Measurements from ENCODE around the gene GATB. TPM values are rescaled to one million over a fixed set of nuclear protein-coding genes. Genes with fewer than 3 reads are reported as not detected.
"Not testable (repeated sequence)": the region's sequence is repeated elsewhere in the genome, so short reads cannot be mapped to it uniquely, and the experiment has no call there.

GATB gene
- total RNA-seq, 1 experiment from 2014 or later, result 20.4 TPM

DNA sequence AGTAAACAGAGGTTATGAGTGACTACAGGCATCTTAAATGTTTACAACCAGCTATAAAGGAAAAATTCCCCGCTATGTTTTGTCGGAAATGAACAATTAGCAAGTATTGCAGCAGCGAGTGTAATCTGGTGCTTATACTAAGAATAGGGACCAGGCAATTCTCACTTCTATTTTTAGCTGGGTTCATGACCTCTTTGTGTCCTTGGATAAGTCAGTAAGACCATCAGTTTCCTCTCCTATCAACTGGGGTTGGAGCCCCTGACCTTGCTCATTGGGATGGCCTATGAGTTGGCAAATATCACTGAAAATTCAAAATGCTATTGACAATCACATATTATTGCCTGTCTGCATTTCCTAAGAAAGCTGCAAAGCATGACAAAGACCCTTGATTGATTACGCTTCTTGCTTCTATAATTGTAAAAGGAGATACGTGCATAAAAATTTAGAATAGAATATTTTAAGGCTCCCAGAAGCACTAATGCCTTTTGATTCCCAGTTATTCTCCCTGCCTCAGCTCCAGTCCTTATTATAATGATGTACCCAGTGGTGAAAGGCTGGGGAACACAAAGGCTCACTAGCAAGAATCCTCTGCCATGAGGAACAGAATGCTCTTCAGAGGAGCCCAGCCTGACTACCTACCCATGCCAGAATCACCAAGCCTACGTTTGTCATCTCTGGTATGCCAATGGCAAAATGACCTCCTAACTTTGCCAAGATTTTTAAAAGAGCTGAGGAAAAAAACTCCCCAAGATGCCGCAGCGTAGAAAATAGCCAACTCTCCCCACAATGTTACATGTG, 21.9 kb downstream of the GATB start:
- H3K4me2 ChIP-seq (ENCODE audit: low read length), result no peak overlapping the region
- ATAC-seq, result no peak
- no peaks in the 10 kb centered on the region for H3K79me2 ChIP-seq (ENCODE audit: low read length)
- no peak for TF ChIP-seq EZH2phosphoT487 (IDR thresholded peaks at IDR 0.05; ENCODE audit: borderline replicate concordance, low read length)
- H3K27me3 ChIP-seq (ENCODE audit: low read length), result no peaks in the 10 kb centered on the region
- H3K9me2 ChIP-seq (replicated peaks; ENCODE audit: low read length), result no peaks in the 10 kb centered on the region
- POLR2A ChIA-PET (ENCODE audit: unreplicated experiment), result no interaction called here
- intact Hi-C loops (cut with micrococcal nuclease), result no loop called here
- no peak overlapping the region for H3K4me3 ChIP-seq (ENCODE audit: low read length)
- H3K36me3 ChIP-seq (ENCODE audit: low read depth, low read length), result peaks cover 22% of the 10 kb centered on the region; the same call in 1 of the 2 replicates
- no peak overlapping the region for H2AFZ ChIP-seq (ENCODE audit: low read length)
- no peaks in the 10 kb centered on the region for H3K9me3 ChIP-seq (ENCODE audit: low read length)
- BruUV-seq (replicated peaks), result no TSS peak
- no peaks in the 10 kb centered on the region for H4K20me1 ChIP-seq (ENCODE audit: low read length)
- H3K27ac ChIP-seq (ENCODE audit: low read length), result no peak overlapping the region
- peaks cover 12% of the 10 kb centered on the region for H3K4me1 ChIP-seq (ENCODE audit: insufficient read depth, low read length)
- CTCF ChIA-PET, result no interaction called here
- no peak for DNase-seq
- H3F3A ChIP-seq (ENCODE audit: low read length, unreplicated experiment), result no peaks in the 10 kb centered on the region
- no peak overlapping the region for H3K9ac ChIP-seq (ENCODE audit: low read length)

DNA sequence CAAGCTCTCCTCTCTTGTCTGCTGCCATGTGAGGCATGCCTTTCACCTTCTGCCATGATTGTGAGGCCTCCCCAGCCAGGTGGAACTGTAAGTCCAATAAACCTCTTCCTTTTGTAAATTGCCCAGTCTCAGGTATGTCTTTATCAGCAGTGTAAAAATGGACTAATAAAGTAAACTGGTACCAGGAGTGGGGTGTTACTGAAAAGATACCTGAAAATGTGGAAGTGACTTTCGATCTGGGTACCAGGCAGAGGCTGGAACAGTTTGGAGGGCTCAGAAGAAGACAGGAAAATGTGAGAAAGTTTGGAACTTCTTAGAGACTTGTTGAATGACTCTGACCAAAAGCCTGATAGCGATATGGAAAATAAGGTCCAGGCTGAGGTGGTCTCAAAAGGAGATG, 24.0 kb downstream of the GATB start:
- H2AFZ ChIP-seq (ENCODE audit: low read length); H3K4me3 ChIP-seq (ENCODE audit: low read length); POLR2A ChIA-PET (ENCODE audit: unreplicated experiment); H3K4me2 ChIP-seq (ENCODE audit: low read length); H3F3A ChIP-seq (ENCODE audit: low read length, unreplicated experiment); H3K9me2 ChIP-seq (replicated peaks; ENCODE audit: low read length); H3K4me1 ChIP-seq (ENCODE audit: insufficient read depth, low read length); H3K27me3 ChIP-seq (ENCODE audit: low read length); intact Hi-C loops (cut with micrococcal nuclease); BruUV-seq (replicated peaks); H3K9ac ChIP-seq (ENCODE audit: low read length); ATAC-seq; H4K20me1 ChIP-seq (ENCODE audit: low read length); DNase-seq; CTCF ChIA-PET; H3K9me3 ChIP-seq (ENCODE audit: low read length); H3K79me2 ChIP-seq (ENCODE audit: low read length); H3K27ac ChIP-seq (ENCODE audit: low read length): not testable (repeated sequence)
- H3K36me3 ChIP-seq (ENCODE audit: low read depth, low read length), result peaks cover 22% of the 10 kb centered on the region; the same call in 1 of the 2 replicates

DNA sequence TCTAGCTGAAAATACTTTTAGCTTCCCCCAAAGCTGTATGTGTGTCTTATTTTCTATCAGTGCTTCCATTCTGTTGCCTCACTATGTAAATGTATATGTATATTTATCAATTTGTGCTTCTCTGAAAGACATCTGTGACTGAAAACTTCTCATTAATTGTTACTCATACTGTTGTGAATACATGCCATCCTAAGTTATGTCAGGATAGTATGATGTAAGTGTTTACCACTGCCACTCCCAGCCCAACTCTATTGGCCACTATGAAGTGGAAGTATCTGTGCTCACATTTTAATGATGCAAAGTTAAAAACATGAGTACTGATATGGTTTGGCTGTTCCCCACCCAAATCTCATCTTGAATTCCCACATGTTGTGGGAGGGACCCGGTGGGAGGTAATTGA, 24.4 kb downstream of the GATB start:
- ATAC-seq (no peak), DNase-seq (no peak)
- Histone ChIP-seq H3K4me3 (ENCODE audit: low read length) (no peak overlapping the region), H3K79me2 (ENCODE audit: low read length) (no peaks in the 10 kb centered on the region), H3F3A (ENCODE audit: low read length, unreplicated experiment) (no peaks in the 10 kb centered on the region), H3K27ac (ENCODE audit: low read length) (no peak overlapping the region), H2AFZ (ENCODE audit: low read length) (no peak overlapping the region), H3K9me2 (replicated peaks; ENCODE audit: low read length) (no peaks in the 10 kb centered on the region), H3K4me2 (ENCODE audit: low read length) (no peak overlapping the region), H4K20me1 (ENCODE audit: low read length) (no peaks in the 10 kb centered on the region), H3K36me3 (ENCODE audit: low read depth, low read length) (peaks cover 22% of the 10 kb centered on the region; the same call in 1 of the 2 replicates), H3K9ac (ENCODE audit: low read length) (no peak overlapping the region), H3K4me1 (ENCODE audit: insufficient read depth, low read length) (peaks cover 7% of the 10 kb centered on the region; the same call in 1 of the 2 replicates), H3K9me3 (ENCODE audit: low read length) (no peaks in the 10 kb centered on the region), H3K27me3 (ENCODE audit: low read length) (no peaks in the 10 kb centered on the region)
- TF ChIP-seq, protein P1, sequence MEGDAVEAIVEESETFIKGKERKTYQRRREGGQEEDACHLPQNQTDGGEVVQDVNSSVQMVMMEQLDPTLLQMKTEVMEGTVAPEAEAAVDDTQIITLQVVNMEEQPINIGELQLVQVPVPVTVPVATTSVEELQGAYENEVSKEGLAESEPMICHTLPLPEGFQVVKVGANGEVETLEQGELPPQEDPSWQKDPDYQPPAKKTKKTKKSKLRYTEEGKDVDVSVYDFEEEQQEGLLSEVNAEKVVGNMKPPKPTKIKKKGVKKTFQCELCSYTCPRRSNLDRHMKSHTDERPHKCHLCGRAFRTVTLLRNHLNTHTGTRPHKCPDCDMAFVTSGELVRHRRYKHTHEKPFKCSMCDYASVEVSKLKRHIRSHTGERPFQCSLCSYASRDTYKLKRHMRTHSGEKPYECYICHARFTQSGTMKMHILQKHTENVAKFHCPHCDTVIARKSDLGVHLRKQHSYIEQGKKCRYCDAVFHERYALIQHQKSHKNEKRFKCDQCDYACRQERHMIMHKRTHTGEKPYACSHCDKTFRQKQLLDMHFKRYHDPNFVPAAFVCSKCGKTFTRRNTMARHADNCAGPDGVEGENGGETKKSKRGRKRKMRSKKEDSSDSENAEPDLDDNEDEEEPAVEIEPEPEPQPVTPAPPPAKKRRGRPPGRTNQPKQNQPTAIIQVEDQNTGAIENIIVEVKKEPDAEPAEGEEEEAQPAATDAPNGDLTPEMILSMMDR (conservative IDR thresholded peaks at IDR 0.05; ENCODE audit: low read depth, low read length), result no peak
- TF ChIP-seq EZH2phosphoT487 (IDR thresholded peaks at IDR 0.05; ENCODE audit: borderline replicate concordance, low read length) (no peak), EZH2 (IDR thresholded peaks at IDR 0.05; ENCODE audit: low read length, unreplicated experiment) (no peak)
- ChIA-PET POLR2A (ENCODE audit: unreplicated experiment) (no interaction called here), CTCF (no interaction called here)
- no TSS peak for BruUV-seq (replicated peaks)
- intact Hi-C loops (cut with micrococcal nuclease), result no loop called here

- intact Hi-C loops (cut with micrococcal nuclease); H3K9me2 ChIP-seq (replicated peaks; ENCODE audit: low read length); H3K4me1 ChIP-seq (ENCODE audit: insufficient read depth, low read length); ATAC-seq; H3K9ac ChIP-seq (ENCODE audit: low read length); H4K20me1 ChIP-seq (ENCODE audit: low read length); H3K27ac ChIP-seq (ENCODE audit: low read length); CTCF ChIA-PET; BruUV-seq (replicated peaks); H3K36me3 ChIP-seq (ENCODE audit: low read depth, low read length); H3K79me2 ChIP-seq (ENCODE audit: low read length); POLR2A ChIA-PET (ENCODE audit: unreplicated experiment); DNase-seq; H3K9me3 ChIP-seq (ENCODE audit: low read length); H3K4me2 ChIP-seq (ENCODE audit: low read length); H2AFZ ChIP-seq (ENCODE audit: low read length); H3K4me3 ChIP-seq (ENCODE audit: low read length); H3K27me3 ChIP-seq (ENCODE audit: low read length); H3F3A ChIP-seq (ENCODE audit: low read length, unreplicated experiment): not testable (repeated sequence)
These were observed 29.1 kb downstream of the GATB start for GRCh38 chr4:151731670-151732069.
